ENCODE data around the gene MRTO4.
"Not testable (repeated sequence)": the region's sequence is repeated elsewhere in the genome, so short reads cannot be mapped to it uniquely, and the experiment has no call there.

The MRTO4 gene

DNA sequence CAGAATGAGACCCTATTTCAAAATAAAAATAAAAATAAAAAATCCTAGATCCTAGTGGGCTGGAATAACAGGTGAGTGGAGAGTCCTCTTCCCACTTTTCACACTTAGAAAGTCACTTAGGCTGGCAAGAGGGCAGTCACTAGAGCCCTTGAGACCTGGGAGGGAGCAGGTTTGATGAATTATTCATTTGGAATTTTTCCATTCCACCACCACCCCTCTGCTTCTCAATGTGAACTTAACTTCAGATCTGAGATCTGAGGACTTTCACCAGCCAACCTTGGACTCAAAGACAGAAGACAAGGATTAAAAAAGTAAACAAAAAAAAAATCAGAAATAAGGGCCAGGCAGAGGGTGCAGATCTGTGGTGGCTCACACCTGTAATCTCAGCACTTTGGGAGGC lies 20.5 kb downstream of the MRTO4 start:
- Histone ChIP-seq H3K27ac (ENCODE audit: low read length) (no peak overlapping the region), H3K4me1 (ENCODE audit: low read length) (no peaks in the 10 kb centered on the region), H3K4me3 (ENCODE audit: low read length) (no peak overlapping the region), H3K36me3 (replicated peaks; ENCODE audit: insufficient read depth, low read length) (no peaks in the 10 kb centered on the region), H3K9me2 (replicated peaks; ENCODE audit: insufficient read depth, low read length) (no peaks in the 10 kb centered on the region), H2AFZ (ENCODE audit: low read length) (no peak overlapping the region), H3K79me2 (ENCODE audit: low read length) (no peaks in the 10 kb centered on the region), H3F3A (ENCODE audit: insufficient read depth, low read length) (no peaks in the 10 kb centered on the region), H3K27me3 (replicated peaks; ENCODE audit: insufficient read depth, low read length) (no peaks in the 10 kb centered on the region), H3K4me2 (ENCODE audit: low read depth, low read length) (no peak overlapping the region), H3K9ac (ENCODE audit: low read length) (no peak overlapping the region), H3K9me3 (replicated peaks; ENCODE audit: insufficient read depth, low read length) (no peaks in the 10 kb centered on the region), H4K20me1 (ENCODE audit: insufficient read depth, low read length) (no peaks in the 10 kb centered on the region)
- no peak for DNase-seq
- TF ChIP-seq EZH2 (optimal IDR thresholded peaks at IDR 0.05; ENCODE audit: low read depth, low read length) (no peak), EZH2phosphoT487 (IDR thresholded peaks at IDR 0.05; ENCODE audit: low read length) (no peak)
- TF ChIP-seq, protein P1, sequence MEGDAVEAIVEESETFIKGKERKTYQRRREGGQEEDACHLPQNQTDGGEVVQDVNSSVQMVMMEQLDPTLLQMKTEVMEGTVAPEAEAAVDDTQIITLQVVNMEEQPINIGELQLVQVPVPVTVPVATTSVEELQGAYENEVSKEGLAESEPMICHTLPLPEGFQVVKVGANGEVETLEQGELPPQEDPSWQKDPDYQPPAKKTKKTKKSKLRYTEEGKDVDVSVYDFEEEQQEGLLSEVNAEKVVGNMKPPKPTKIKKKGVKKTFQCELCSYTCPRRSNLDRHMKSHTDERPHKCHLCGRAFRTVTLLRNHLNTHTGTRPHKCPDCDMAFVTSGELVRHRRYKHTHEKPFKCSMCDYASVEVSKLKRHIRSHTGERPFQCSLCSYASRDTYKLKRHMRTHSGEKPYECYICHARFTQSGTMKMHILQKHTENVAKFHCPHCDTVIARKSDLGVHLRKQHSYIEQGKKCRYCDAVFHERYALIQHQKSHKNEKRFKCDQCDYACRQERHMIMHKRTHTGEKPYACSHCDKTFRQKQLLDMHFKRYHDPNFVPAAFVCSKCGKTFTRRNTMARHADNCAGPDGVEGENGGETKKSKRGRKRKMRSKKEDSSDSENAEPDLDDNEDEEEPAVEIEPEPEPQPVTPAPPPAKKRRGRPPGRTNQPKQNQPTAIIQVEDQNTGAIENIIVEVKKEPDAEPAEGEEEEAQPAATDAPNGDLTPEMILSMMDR (IDR thresholded peaks at IDR 0.05; ENCODE audit: low read length) = no peak

DNA sequence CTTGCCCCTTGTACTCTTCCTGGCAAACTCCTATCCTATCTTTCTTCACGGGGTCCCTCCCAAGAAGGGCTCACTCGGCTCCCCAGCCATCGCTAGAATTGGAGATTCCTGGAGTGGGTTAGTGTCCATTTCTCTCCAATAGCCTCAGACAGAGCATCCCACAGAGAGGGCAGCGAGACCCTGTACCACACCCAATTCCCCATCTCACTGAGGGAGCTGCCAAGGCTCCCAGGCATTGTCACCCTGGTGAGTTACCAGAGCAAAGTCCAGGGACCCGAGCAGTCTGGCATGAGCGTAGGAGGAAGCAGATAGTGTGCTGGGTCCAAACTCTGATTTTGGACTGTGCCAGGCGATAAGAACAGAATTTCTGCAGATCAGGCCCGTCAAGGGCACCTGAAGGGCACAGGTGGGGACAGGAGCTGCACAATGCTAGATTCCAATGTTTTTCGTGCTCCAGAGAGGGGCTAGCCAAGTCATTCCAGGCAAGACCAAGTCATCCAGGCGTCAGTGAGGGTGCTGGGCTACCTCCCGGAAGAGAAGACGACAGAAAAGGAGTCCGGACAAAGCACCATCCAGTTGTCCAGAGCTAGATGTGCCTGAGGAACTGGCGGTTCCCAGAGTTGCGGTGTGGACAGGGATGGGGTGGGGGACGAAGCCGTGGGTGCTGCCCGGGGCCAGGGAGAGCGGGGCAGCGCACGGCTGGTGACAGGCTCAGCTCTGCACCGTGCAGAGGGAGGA lies 21.7 kb downstream of the MRTO4 start:
- H3F3A ChIP-seq (ENCODE audit: insufficient read depth, low read length) = no peaks in the 10 kb centered on the region
- no peaks in the 10 kb centered on the region for H3K4me1 ChIP-seq (ENCODE audit: low read length)
- TF ChIP-seq EZH2phosphoT487 (IDR thresholded peaks at IDR 0.05; ENCODE audit: low read length) (no peak), EZH2 (optimal IDR thresholded peaks at IDR 0.05; ENCODE audit: low read depth, low read length) (no peak)
- TF ChIP-seq, protein P1 (IDR thresholded peaks at IDR 0.05; ENCODE audit: low read length) = no peak
- H3K9me2 ChIP-seq (replicated peaks; ENCODE audit: insufficient read depth, low read length) = no peaks in the 10 kb centered on the region
- no peaks in the 10 kb centered on the region for H4K20me1 ChIP-seq (ENCODE audit: insufficient read depth, low read length)
- no peak overlapping the region for H2AFZ ChIP-seq (ENCODE audit: low read length)
- H3K4me2 ChIP-seq (ENCODE audit: low read depth, low read length) = no peak overlapping the region
- no peak overlapping the region for H3K4me3 ChIP-seq (ENCODE audit: low read length)
- no peak overlapping the region for H3K9ac ChIP-seq (ENCODE audit: low read length)
- H3K27me3 ChIP-seq (replicated peaks; ENCODE audit: insufficient read depth, low read length) = no peaks in the 10 kb centered on the region
- H3K36me3 ChIP-seq (replicated peaks; ENCODE audit: insufficient read depth, low read length) = no peaks in the 10 kb centered on the region
- DNase-seq = no peak
- no peak overlapping the region for H3K27ac ChIP-seq (ENCODE audit: low read length)
- H3K79me2 ChIP-seq (ENCODE audit: low read length) = no peaks in the 10 kb centered on the region
- H3K9me3 ChIP-seq (replicated peaks; ENCODE audit: insufficient read depth, low read length) = no peaks in the 10 kb centered on the region

DNA sequence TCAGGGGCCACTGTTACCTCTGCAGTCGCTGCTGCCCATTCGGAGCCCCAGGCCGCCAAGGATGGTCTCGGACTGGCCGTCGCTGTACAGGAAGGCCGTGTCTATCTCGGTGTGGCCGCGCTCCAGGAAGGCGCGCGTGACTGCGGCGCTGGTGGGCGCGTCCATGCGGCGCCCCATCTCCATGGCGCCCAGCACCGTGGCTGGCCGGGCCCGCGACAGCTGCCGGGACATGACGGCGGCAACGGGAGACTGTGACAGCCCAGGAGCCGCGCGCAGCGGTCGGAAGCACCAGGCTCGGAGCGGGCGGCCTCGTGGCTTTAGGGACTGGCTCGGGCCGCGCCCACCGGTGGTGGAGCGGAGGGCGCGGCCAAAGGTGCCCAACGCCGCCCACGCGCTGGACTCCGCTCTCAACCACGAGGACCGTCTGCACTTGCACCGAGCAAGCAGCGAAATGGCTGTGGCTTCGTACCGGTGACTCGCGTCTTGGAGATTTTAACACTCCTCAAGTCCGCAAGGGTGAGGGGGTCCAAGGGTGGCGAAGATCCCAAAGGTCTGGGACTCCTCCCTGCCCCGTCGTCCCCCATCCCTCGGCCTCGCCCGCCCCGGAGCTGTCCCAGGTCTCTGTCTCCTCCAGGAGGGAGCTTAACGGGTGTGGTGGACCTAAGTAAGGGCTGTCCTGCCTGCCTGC lies 22.4 kb downstream of the MRTO4 start:
- H3K9ac ChIP-seq (ENCODE audit: low read length); H3K9me3 ChIP-seq (replicated peaks; ENCODE audit: insufficient read depth, low read length); DNase-seq; H3K27ac ChIP-seq (ENCODE audit: low read length); H3K27me3 ChIP-seq (replicated peaks; ENCODE audit: insufficient read depth, low read length); H3K4me3 ChIP-seq (ENCODE audit: low read length); H2AFZ ChIP-seq (ENCODE audit: low read length); H4K20me1 ChIP-seq (ENCODE audit: insufficient read depth, low read length); H3K79me2 ChIP-seq (ENCODE audit: low read length); H3F3A ChIP-seq (ENCODE audit: insufficient read depth, low read length); H3K4me1 ChIP-seq (ENCODE audit: low read length); H3K36me3 ChIP-seq (replicated peaks; ENCODE audit: insufficient read depth, low read length); H3K9me2 ChIP-seq (replicated peaks; ENCODE audit: insufficient read depth, low read length); H3K4me2 ChIP-seq (ENCODE audit: low read depth, low read length): not testable (repeated sequence)

DNA sequence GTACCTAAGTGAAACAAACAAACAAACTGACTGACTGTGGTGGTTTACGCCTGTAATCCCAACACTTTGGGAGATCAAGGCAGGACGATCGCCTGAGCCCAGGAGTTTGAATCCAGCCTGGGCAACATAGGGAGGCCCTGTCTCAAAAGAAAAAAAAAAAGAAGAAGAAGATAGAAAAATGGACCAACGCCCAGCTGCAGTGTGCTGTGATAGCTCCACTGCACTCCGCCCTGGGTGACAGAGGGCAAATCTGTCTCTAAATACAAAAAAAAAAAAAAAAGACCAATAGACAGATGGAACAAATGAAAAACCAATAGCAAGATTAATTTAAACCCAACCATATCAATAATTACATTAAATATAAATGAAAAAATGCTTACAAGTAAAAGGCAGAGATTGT lies 23.0 kb downstream of the MRTO4 start:
- H3K4me2 ChIP-seq (ENCODE audit: low read depth, low read length) = no peak overlapping the region
- no peaks in the 10 kb centered on the region for H3F3A ChIP-seq (ENCODE audit: insufficient read depth, low read length)
- TF ChIP-seq EZH2 (optimal IDR thresholded peaks at IDR 0.05; ENCODE audit: low read depth, low read length) = no peak
- TF ChIP-seq, protein P1 (IDR thresholded peaks at IDR 0.05; ENCODE audit: low read length) = no peak
- TF ChIP-seq EZH2phosphoT487 (IDR thresholded peaks at IDR 0.05; ENCODE audit: low read length) = no peak
- H2AFZ ChIP-seq (ENCODE audit: low read length) = no peak overlapping the region
- H3K27ac ChIP-seq (ENCODE audit: low read length) = no peak overlapping the region
- H4K20me1 ChIP-seq (ENCODE audit: insufficient read depth, low read length) = no peaks in the 10 kb centered on the region
- H3K9me2 ChIP-seq (replicated peaks; ENCODE audit: insufficient read depth, low read length) = no peaks in the 10 kb centered on the region
- H3K9me3 ChIP-seq (replicated peaks; ENCODE audit: insufficient read depth, low read length) = no peaks in the 10 kb centered on the region
- no peak overlapping the region for H3K4me3 ChIP-seq (ENCODE audit: low read length)
- H3K36me3 ChIP-seq (replicated peaks; ENCODE audit: insufficient read depth, low read length) = no peaks in the 10 kb centered on the region
- no peak for DNase-seq
- no peaks in the 10 kb centered on the region for H3K4me1 ChIP-seq (ENCODE audit: low read length)
- no peaks in the 10 kb centered on the region for H3K79me2 ChIP-seq (ENCODE audit: low read length)
- H3K27me3 ChIP-seq (replicated peaks; ENCODE audit: insufficient read depth, low read length) = no peaks in the 10 kb centered on the region
- no peak overlapping the region for H3K9ac ChIP-seq (ENCODE audit: low read length)

All from MM.1S (cell line).